Right renal pelvis (tissue), 4 donors: Measurements from ENCODE around the gene STIL. TPM values are rescaled to one million over a fixed set of nuclear protein-coding genes. Genes with fewer than 3 reads are reported as not detected.
"Not testable (repeated sequence)": the region's sequence is repeated elsewhere in the genome, so short reads cannot be mapped to it uniquely, and the experiment has no call there.

Experiments
- DNase-seq, 4 donors: peaks; one replicate each; pipeline ENCODE4 v3.0.0-alpha.2; 2013; ENCODE audit warnings: low read depth in 4 of 4, low spot score in 3 of 4, missing footprints in 1 of 4
- polyA plus RNA-seq, 4 donors: library from polyadenylated mRNA; unstranded; fragments of 120-200 nt; gene quantifications; one replicate each; pipeline ENCODE4 v1.2.1, GENCODE V29; 2013; ENCODE audit not compliant: insufficient read length in 4 of 4

The STIL gene
- polyA plus RNA-seq, result 1 to 10 TPM; 7.9 to 9.2 (median 8.9) TPM

DNA sequence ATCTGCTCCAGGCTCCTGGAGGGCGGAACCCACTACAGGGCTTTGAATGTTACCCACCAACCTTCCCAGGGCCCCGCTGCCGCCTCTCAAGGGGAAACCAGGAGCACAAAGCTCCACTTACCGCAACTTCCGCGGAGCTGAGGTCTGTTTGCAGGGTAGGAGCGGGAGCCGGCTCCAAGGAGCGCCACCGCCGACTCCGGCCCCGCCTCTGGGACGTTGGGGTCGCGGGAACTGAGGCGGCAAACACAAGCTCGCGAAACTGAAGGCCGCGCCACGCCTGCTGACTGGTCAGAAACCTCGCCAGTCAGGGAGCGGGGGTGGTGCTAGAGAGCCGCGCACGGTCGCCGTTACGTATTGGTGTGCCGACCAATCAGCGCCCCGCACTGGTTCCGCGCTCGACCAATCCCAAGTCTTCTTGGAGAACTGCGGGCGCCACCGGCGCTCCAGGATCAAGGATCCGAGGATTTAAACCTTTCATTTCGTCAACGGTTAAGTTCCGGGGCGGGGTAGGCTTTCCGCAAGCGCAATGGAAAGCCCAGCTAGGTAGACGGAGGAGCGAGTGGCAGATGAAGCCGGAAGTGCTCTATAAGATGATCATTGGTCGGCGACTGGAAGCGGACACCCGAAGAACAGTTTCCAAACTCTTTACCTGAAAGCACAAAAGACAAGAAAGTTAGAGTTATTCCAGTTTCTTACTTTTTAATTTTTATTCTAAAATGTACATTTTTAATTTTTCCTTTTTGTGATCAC lies at the start of gene STIL:
STIL (minus strand) TSS at position 233 of the 750 bp plus-strand sequence. CDS start 3,828 bp downstream, outside the sequence.
- DNase-seq, result peak; percentile 98 to 99 (median 98)

DNA sequence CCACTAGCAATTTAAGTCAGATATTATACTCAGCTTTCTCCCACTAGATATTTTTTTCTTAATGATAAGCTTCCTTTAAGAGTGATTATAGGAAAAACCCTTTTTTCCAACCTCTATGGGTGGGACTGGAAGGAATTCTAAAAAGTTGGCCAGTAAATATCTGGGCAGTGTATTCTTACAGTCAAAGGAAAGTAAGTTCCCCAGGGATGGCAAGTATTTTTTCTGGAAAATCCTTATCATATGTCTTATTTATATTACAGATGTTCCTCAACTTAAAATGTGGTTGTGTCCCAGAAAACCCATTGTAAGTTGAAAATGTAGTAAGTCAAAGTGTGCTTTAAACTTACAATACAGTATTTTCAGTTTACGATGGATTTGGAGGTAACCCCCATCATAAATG lies 48.9 kb upstream of the STIL start:
- no peak for DNase-seq

GRCh38 chr1:47361380-47361779 lies 47.4 kb upstream of the STIL start:
- DNase-seq, result no peak

- no peak for DNase-seq
These were observed 37.4 kb upstream of the STIL start for GRCh38 chr1:47351305-47351704.

GRCh38 chr1:47348246-47348645 lies 34.3 kb upstream of the STIL start:
- no peak for DNase-seq

DNA sequence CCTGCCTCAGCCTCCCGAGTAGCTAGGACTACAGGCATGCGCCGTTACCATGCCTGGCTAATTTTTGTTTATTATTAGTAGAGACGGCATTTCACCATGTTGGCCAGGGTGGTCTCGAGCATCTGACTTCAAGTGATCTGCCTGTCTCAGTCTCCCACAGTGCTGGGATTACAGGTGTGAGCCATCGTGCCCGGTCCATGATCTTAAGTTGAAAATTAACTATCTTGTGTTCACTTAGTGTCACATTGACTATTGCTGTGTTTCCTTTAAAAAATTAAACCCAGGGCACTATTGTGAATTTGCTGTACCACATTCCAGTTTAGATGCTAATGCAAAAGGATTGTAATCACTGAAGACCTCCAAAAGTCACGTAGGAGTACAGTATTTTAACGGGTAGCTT lies 33.8 kb upstream of the STIL start:
- no peak for DNase-seq

GRCh38 chr1:47346979-47347378 lies 33.0 kb upstream of the STIL start:
- DNase-seq, result not testable (repeated sequence)

- DNase-seq, result no peak
These were observed 26.3 kb upstream of the STIL start for GRCh38 chr1:47340227-47340626.

GRCh38 chr1:47338249-47339077 lies 24.5 kb upstream of the STIL start:
- DNase-seq, result no peak

DNA sequence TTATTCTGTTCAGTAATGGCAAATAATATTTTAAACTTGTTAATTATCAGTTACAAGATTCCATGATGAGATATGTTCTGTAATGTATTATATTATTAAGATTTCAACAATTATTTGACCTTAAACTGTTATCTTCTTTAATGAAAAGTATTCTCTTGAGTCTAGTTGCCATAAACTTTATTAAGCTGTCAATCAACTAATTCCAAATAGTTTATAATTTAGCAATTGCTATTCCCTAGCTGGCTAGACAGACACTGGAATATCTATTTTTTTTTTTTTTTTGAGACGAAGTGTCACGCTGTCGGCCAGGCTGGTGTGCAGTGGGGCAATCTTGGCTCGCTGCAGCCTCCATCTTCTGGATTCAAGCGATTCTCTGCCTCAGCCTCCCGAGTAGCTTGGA lies 23.4 kb upstream of the STIL start:
- no peak for DNase-seq

DNA sequence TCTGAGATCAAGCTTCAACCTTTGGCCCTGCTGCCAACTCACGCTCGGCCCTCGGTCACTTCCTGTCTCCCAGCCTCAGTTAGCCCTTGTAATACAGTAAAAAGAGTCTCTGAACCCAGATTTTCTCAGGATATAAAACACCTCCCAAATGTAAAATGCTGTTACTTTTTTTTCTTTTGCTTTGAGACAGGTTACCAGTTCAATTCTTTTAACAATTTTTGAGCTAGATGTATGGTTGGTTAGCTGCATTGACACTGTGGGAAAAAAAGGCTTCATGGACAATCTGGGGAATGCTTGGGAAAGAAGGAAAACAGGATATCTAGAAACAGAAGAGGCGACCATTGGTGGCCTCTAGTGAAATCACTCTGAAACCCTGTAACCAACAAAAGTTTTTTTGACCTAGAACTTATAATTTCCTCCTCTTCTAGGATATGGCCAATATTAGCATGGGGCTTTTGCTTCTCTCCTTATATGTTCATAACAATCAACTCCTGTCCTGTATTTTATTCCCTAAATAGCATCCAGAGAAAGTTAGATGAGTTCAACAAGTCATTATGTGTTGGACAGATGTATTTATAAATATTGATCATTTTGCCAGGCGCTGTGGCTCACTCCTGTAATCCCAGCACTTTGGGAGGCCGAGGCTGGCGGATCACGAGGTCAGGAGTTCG lies 21.0 kb upstream of the STIL start:
- DNase-seq, result no peak

- DNase-seq, result peak; percentile 74 to 84 (median 75)
These were observed 20.2 kb upstream of the STIL start for GRCh38 chr1:47333922-47334764.

DNA sequence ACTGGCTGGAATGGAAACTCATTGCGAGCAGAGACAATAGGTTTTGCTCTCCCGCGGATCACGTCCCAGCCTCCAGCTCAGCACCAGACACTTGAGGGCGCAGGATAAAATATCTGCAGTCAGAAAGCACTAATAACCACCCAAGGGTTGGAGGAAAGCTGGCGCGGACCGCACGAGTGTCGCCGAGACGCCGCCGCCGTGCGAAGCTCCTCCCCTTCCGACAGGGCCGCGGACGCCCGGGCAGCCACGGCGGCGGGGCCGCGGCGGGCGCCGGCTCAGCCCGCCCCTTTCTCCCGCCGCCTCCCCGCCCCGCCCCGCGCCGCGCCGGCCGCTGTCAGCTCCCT lies 19.6 kb upstream of the STIL start, which contains the start of gene CMPK1:
CMPK1 (plus strand) TSS at position 213 of the 344 bp plus-strand sequence. CDS start 156 bp downstream, outside the sequence.
- peak; percentile 63 to 72 (median 67) for DNase-seq

- no peak for DNase-seq
These were observed 19.0 kb upstream of the STIL start for GRCh38 chr1:47332779-47333577.

DNA sequence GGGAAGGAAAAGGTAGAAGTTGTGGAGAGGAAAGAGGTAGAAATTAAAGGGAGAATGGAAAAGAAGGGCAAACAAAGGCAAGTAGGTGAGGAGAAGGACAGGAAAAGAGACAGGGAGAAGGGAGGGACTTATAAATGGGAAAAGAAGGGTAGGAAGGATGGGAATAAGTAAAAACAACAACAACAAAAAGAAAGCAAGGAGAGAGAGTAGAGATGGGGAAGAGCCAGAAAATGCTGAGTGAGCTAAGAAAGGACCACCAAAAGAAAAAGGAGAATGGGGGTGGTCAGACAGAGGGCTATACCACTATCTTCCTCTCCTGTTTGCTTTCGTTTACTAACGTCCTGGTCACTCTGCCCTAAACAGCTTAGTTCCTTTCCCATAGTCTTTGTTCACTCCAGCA lies 17.9 kb upstream of the STIL start:
- no peak for DNase-seq

DNA sequence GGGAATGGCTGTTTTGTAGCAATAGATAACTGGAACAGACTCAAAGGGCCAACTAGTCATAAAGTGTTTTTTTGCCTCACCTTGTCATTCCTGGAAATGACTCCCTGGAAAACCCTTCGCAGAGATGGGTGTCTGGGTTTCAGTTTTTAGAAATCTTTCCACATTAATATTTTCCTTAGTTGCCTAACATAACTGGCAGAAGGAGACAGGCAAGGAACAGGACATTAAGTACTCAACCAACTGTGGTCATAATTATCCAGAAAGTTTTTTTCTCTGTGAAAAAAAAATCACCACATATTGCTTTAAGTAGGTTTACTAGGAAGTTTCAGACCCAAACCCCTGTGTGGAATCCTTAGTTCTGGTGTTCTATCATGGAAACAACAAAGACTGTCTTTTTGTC lies 16.3 kb upstream of the STIL start:
- no peak for DNase-seq

DNA sequence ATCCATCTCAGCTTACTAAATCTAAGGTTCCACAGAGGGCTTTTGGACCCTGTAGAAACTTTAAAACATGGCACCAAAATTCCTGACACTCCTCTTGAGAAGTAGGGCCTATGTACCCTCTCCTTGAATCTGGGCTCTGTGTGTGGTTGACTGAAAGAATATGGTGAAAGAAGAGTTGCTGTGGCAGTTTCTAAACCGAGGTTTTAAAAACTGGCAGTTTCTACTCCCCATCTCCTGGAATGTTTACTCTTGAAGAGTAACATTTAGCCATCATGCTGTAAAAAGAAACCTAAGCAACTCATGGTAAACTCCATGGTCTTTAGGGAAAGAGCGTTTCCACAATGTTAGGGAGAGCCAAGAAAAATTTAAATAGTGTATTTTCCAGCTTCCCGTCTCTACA lies 15.0 kb upstream of the STIL start:
- DNase-seq, result no peak

GRCh38 chr1:47326271-47326670 lies 12.3 kb upstream of the STIL start:
- no peak for DNase-seq

- no peak for DNase-seq
These were observed 11.6 kb upstream of the STIL start for GRCh38 chr1:47325528-47325927.
